Tibial artery (tissue), 4 donors: Measurements from ENCODE around the gene CATSPER3.
"Not testable (repeated sequence)": the region's sequence is repeated elsewhere in the genome, so short reads cannot be mapped to it uniquely, and the experiment has no call there.

Source experiments
- DNase-seq, 2 donors: peaks; one replicate each; pipeline ENCODE4 v3.0.0-alpha.2; 2019
- H3K27ac ChIP-seq, 2 donors: fragments of 200-600 bp; sonication (generic) in 1 of 2; 1 replicate in 1 of 2; 2 replicates in 1 of 2; pipeline ENCODE4 v1.5.1; 2018 to 2019; ENCODE audit warnings: mild to moderate bottlenecking in 1 of 2
- H3K27me3 ChIP-seq, 2 donors: fragments of 200-600 bp; sonication (generic) in 1 of 2; one replicate each; pipeline versions ENCODE4 v1.5.1 to v1.6.0; 2016 to 2019
- H3K36me3 ChIP-seq, 3 donors: fragments of 200-600 bp; sonication (generic) in 2 of 3; one replicate each; pipeline ENCODE4 v1.5.1; 2016 to 2019; ENCODE audit warnings: mild to moderate bottlenecking in 2 of 3
- H3K4me1 ChIP-seq, 4 donors: fragments of 200-600 bp; sonication (generic) in 2 of 4; 1 replicate in 3 of 4; 2 replicates in 1 of 4; pipeline ENCODE4 v1.5.1; 2016 to 2019
- H3K4me3 ChIP-seq, 2 donors: fragments of 200-600 bp; sonication (generic) in 1 of 2; 1 replicate in 1 of 2; 2 replicates in 1 of 2; pipeline ENCODE4 v1.5.1; 2018 to 2019; ENCODE audit warnings: mild to moderate bottlenecking in 2 of 2
- H3K9me3 ChIP-seq, 3 donors: fragments of 200-600 bp; sonication (generic) in 1 of 3; one replicate each; pipeline ENCODE4 v1.5.1; 2016 to 2019
- intact Hi-C: fragments of 100-400 bp; cut with DNase I; formaldehyde crosslinking; loops from one replicate; pipeline ENCODE4 v1.15.0; 2023; ENCODE audit warnings: low total_unique reads
- TF ChIP-seq, protein P1 (sequence below), 2 experiments: fragments of 200-600 bp in 1 of 2; fragments of 450-650 bp in 1 of 2; IDR thresholded peaks; one replicate each; pipeline ENCODE4 v1.5.1; 2017 to 2019; ENCODE audit warnings: antibody characterized with exemption in 2 of 2, mild to moderate bottlenecking in 1 of 2, moderate library complexity in 1 of 2

The CATSPER3 gene

DNA sequence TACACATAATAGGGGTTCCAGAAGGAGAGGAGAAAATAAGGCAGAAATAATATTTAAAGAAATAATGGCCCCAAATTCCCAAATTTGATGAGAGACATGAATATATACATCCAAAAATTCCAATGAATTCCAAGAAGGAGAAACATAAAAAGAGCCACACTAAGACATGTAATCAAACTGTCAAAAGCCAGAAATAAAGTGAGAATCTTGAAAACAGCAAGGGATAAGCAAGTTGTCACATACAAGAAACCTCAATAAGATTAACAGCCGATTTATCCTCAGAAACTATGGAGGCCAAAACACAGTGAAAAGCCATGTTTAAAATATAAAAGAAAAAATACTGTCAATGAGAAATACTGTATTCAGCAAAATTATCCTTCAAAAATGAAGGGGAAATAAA, 14.5 kb downstream of the CATSPER3 start:
- TF ChIP-seq, protein P1, sequence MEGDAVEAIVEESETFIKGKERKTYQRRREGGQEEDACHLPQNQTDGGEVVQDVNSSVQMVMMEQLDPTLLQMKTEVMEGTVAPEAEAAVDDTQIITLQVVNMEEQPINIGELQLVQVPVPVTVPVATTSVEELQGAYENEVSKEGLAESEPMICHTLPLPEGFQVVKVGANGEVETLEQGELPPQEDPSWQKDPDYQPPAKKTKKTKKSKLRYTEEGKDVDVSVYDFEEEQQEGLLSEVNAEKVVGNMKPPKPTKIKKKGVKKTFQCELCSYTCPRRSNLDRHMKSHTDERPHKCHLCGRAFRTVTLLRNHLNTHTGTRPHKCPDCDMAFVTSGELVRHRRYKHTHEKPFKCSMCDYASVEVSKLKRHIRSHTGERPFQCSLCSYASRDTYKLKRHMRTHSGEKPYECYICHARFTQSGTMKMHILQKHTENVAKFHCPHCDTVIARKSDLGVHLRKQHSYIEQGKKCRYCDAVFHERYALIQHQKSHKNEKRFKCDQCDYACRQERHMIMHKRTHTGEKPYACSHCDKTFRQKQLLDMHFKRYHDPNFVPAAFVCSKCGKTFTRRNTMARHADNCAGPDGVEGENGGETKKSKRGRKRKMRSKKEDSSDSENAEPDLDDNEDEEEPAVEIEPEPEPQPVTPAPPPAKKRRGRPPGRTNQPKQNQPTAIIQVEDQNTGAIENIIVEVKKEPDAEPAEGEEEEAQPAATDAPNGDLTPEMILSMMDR (IDR thresholded peaks at IDR 0.05), result no peak
- Histone ChIP-seq H3K4me1 (no peaks in the 10 kb centered on the region), H3K27ac (no peak overlapping the region), H3K9me3 (peaks cover 0 to 43% (median 25%) of the 10 kb centered on the region in 3 donors), H3K4me3 (no peak overlapping the region), H3K27me3 (no peaks in the 10 kb centered on the region), H3K36me3 (peaks cover 0 to 7% (median 1%) of the 10 kb centered on the region in 3 donors)
- no peak for DNase-seq
- intact Hi-C loops, result no loop called here

DNA sequence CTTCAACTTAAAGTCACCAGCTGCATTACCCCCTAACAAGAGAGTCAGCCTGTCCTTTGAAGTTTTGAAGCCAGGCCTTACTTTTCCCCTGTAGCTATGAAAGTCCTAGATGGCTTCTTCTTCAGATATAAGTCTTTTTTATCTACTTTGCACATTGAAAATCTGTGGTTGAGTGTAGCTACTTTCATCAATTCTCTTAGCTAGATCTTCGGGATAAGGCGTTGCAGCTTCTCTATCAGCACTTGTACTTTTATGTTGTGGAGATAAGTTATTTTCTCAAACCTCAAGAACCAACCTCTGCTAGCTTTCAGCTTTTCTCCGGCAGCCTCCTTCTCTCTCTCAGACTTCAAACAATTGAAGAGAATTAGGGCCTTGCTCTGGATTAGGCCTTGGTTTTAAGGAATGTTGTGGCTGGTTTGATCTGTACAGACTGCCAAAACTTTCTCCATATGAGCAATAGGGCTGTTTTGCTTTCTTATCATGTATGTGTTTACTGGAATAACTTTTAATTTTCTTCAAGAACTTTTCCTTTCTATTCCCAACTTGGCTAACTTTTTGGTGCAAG, 21.6 kb downstream of the CATSPER3 start:
- intact Hi-C loops, result no loop called here
- TF ChIP-seq, protein P1 (IDR thresholded peaks at IDR 0.05), result no peak
- DNase-seq, result no peak
- Histone ChIP-seq H3K4me1 (peaks cover 0 to 10% (median 0%) of the 10 kb centered on the region in 4 donors), H3K27ac (no peak overlapping the region), H3K9me3 (no peaks in the 10 kb centered on the region), H3K4me3 (no peak overlapping the region), H3K36me3 (no peaks in the 10 kb centered on the region), H3K27me3 (no peaks in the 10 kb centered on the region)

DNA sequence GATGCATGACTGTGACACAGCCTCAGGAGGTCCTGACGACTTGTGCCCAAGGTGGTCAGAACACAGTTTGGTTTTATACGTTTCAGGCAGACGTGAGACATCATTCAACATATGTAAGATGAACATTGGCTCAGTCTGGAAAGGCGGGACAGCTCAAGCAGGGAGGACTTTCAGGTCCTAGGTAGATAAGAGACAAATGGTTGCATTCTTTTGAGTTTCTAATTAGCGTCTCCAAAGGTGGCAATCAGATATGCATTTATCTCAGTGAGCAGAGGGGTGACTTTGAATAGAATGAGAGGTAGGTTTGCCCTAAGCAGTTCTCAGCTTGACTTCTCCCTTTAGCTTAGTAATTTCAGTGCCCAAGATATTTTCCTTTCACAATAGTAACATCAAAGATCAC, 22.5 kb downstream of the CATSPER3 start:
- H3K9me3 ChIP-seq, H3K27me3 ChIP-seq, intact Hi-C loops: not testable (repeated sequence)

DNA sequence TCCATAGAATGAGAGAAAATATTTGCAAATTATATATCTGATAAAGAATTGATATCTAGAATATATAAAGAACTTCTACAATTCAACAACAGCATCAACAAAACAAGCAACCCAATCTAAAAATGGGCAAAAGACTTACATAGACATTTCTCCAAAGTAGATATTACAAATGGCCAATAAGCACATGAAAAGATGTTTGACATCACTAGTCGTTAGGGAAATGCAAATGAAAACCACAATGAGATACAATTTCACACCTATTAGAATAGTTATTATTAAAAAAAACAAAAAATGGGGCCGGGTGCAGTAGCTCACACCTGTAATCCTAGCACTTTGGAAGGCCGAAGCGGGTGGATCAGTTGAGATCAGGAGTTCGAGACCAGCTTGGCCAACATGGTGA, 24.4 kb downstream of the CATSPER3 start:
- Histone ChIP-seq H3K4me1 (peaks cover 0 to 10% (median 0%) of the 10 kb centered on the region in 4 donors), H3K36me3 (no peaks in the 10 kb centered on the region), H3K27me3 (no peaks in the 10 kb centered on the region), H3K27ac (no peak overlapping the region), H3K9me3 (no peaks in the 10 kb centered on the region), H3K4me3 (no peak overlapping the region)
- DNase-seq, result no peak
- TF ChIP-seq, protein P1 (IDR thresholded peaks at IDR 0.05), result no peak
- intact Hi-C loops, result no loop called here

More for the DNA sequence above, 22.5 kb downstream of the CATSPER3 start:
- H3K36me3 ChIP-seq, H3K4me3 ChIP-seq, DNase-seq, H3K27ac ChIP-seq: not testable (repeated sequence)
- peaks cover 0 to 10% (median 0%) of the 10 kb centered on the region in 4 donors for H3K4me1 ChIP-seq

DNA sequence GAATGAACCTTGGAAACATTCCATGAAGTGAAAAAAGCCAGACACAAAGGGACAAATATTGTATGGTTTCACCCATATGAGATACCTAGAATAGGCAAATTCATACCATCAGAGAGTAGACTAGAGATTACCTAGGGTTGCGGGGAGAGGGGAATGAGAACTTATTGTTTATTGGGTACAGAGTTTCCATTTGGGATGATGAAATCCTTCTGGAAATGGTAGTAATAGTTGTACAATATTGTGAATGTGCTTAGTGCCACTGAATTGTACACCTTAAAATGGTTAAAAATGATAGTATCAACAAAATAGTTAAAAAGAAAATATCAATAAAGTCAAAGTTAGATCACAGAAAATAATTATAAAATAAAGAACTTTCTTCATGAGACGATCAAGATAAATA, 25.5 kb downstream of the CATSPER3 start:
- peaks cover 0 to 10% (median 0%) of the 10 kb centered on the region in 4 donors for H3K4me1 ChIP-seq
- no peaks in the 10 kb centered on the region for H3K36me3 ChIP-seq
- H3K4me3 ChIP-seq, result no peak overlapping the region
- H3K27ac ChIP-seq, result no peak overlapping the region
- intact Hi-C loops, result no loop called here
- TF ChIP-seq, protein P1 (IDR thresholded peaks at IDR 0.05), result no peak
- H3K9me3 ChIP-seq, result no peaks in the 10 kb centered on the region
- no peaks in the 10 kb centered on the region for H3K27me3 ChIP-seq
- no peak for DNase-seq

DNA sequence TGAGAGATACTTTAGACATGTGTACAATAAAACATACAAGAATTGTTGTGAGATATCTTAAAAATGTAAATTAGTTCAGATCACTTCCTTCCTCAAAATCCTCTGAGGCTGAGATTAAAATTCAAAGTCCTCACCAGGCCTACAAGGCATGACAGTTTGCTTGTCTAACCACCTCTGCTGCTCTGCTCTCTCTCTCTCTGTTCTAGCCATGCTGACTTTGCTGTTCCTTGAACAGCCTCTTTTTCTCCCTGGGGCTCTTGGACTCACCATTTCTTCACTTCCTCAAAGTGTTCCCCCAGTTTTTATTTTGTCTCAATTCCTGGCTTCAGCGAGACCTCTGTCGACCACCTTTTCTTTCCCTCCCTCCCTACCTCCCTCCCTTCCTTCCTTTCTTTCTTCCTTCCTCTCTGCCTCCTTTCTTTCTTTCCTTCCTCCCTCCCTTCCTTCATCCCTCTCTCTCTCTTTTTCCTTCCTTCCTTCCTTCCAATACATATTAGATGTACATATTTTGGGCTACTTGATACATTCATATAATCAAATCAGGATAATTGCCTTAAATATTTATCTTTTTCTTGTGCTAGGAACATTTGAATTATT, 27.0 kb downstream of the CATSPER3 start:
- intact Hi-C loops, result no loop called here
- H3K9me3 ChIP-seq, result no peaks in the 10 kb centered on the region
- H3K4me3 ChIP-seq, result no peak overlapping the region
- H3K27me3 ChIP-seq, result no peaks in the 10 kb centered on the region
- no peaks in the 10 kb centered on the region for H3K36me3 ChIP-seq
- DNase-seq, result no peak
- H3K27ac ChIP-seq, result no peak overlapping the region
- H3K4me1 ChIP-seq, result peaks cover 0 to 10% (median 0%) of the 10 kb centered on the region in 4 donors
- TF ChIP-seq, protein P1 (IDR thresholded peaks at IDR 0.05), result no peak
